K562 (cell line): ENCODE data around the gene ZDHHC18. TPM values are rescaled to one million over a fixed set of nuclear protein-coding genes. Genes with fewer than 3 reads are reported as not detected.

Experiments used
- FOSL1 ChIP-seq: fragments of 200-800 bp; sonication (Bioruptor generic); conservative IDR thresholded peaks from 2 replicates; pipeline ENCODE4 v1.6.1; 2016; ENCODE audit warnings: missing genetic modification characterization, missing compliant biosample characterization
- KAT8 ChIP-seq: fragments of 450-650 bp; IDR thresholded peaks from 2 replicates; pipeline ENCODE4 v1.6.1; 2016; ENCODE audit warnings: low read depth, mild to moderate bottlenecking
- MAZ ChIP-seq, 2 experiments: fragments of 450-650 bp in 1 of 2; sonication (generic) in 1 of 2; formaldehyde crosslinking; IDR thresholded peaks in 1 of 2; conservative IDR thresholded peaks in 1 of 2; 2 replicates each; pipeline versions ENCODE4 v1.4.0 to v1.5.0; 2020; ENCODE audit warnings: mild to moderate bottlenecking in 1 of 2, missing genetic modification reagents in 1 of 2
- U2AF1 ChIP-seq: fragments of 200-400 bp; formaldehyde crosslinking; optimal IDR thresholded peaks from 2 replicates; pipeline ENCODE3; 2017; ENCODE audit warnings: mild to moderate bottlenecking, low read depth, low read length, moderate library complexity
- ZBTB40 ChIP-seq, 2 experiments: fragments of 450-650 bp in 1 of 2; sonication (generic) in 1 of 2; formaldehyde crosslinking in 1 of 2; IDR thresholded peaks; 2 replicates each; pipeline versions ENCODE4 v1.7.1 to v1.9.0; 2016 to 2022; ENCODE audit warnings: inconsistent platforms in 1 of 2, mild to moderate bottlenecking in 1 of 2, missing genetic modification reagents in 1 of 2
- ZBTB9 ChIP-seq: fragments of 450-650 bp; formaldehyde crosslinking; IDR thresholded peaks from 2 replicates; pipeline ENCODE4 v1.4.0; 2020; ENCODE audit warnings: mild to moderate bottlenecking, moderate library complexity
- ZNF133 ChIP-seq: fragments of 250-450 bp; sonication (Bioruptor Pico); IDR thresholded peaks from 2 replicates; pipeline ENCODE4 v1.4.0; 2020; ENCODE audit warnings: mild to moderate bottlenecking
- ZNF511 ChIP-seq: sonication (generic); formaldehyde crosslinking; IDR thresholded peaks from 2 replicates; pipeline ENCODE4 v1.8.0; 2022; ENCODE audit warnings: mild to moderate bottlenecking, missing genetic modification reagents
- ZNF551 ChIP-seq: fragments of 250-450 bp; sonication (Bioruptor Pico); IDR thresholded peaks from 2 replicates; pipeline ENCODE4 v1.5.0; 2021; ENCODE audit warnings: mild to moderate bottlenecking, moderate library complexity
- ZNF561 ChIP-seq: fragments of 450-650 bp; formaldehyde crosslinking; conservative IDR thresholded peaks from 2 replicates; pipeline ENCODE4 v1.4.0; 2020; ENCODE audit warnings: mild to moderate bottlenecking, moderate library complexity
- polyA plus RNA-seq, 8 experiments: library from polyadenylated mRNA; depleted of rRNA in 4 of 8; stranded (reverse) in 5 of 8; unstranded in 3 of 8; fragments of >200 nt; fragmentation: Nextera tagmentation in 2 of 8; fragmentation: Illumina TruSeq in 1 of 8; extraction: Ambion mirVana in 2 of 8; extraction: Trizol in 1 of 8; gene quantifications; 2 replicates each; pipeline versions ENCODE4 v1.2.1 to v1.2.3, GENCODE V29; 2011 to 2014; ENCODE audit warnings: inconsistent platforms in 1 of 8, missing spikeins in 1 of 8
- total RNA-seq, 7 experiments: library from RNA; depleted of rRNA in 6 of 7; stranded (reverse); fragments of >200 nt in 6 of 7; fragmentation: Illumina TruSeq in 2 of 7; extraction: Trizol in 2 of 7; gene quantifications; 2 replicates each; pipeline versions ENCODE4 v1.2.1 to v1.2.3, GENCODE V29; 2011 to 2021; ENCODE audit warnings: low replicate concordance in 1 of 7
- TF ChIP-seq, protein P1 (sequence below): sonication (generic); IDR thresholded peaks from 2 replicates; pipeline ENCODE4 v1.6.1; 2016
- TF ChIP-seq, protein P2 (sequence below): fragments of 450-650 bp; formaldehyde crosslinking; IDR thresholded peaks from 2 replicates; pipeline ENCODE4 v1.4.0; 2022; ENCODE audit warnings: missing genetic modification characterization

Gene ZDHHC18
- total and polyA plus RNA-seq, 9 of the 15 experiments (the other 6 are each of a cell fraction or from before 2014, with no cell fraction given) = 0.42 to 35.6 (median 15.8) TPM

GRCh38 chr1:26900001-26900814 is 73.7 kb downstream of the ZDHHC18 start, which contains the start of gene GPATCH3 (continued):
- TF ChIP-seq ZBTB40 (IDR thresholded peaks at IDR 0.05) (peak; percentile 63; the same call in 1 of the 2 replicates), ZBTB40 (CRISPR knock-in tag; IDR thresholded peaks at IDR 0.05) (no peak), ZNF133 (CRISPR knock-in tag) (no peak), ZNF511 (CRISPR knock-in tag) (peak; percentile 93), MAZ (CRISPR knock-in tag; conservative IDR thresholded peaks at IDR 0.05 in 1 of 2, IDR thresholded peaks at IDR 0.05 in 1 of 2) (peak; percentile 67 to 88), ZBTB9 (CRISPR knock-in tag) (peak; percentile 7; the same call in 1 of the 2 replicates), FOSL1 (peak; percentile 29; the same call in 1 of the 2 replicates), KAT8 (peak; percentile 93), U2AF1 (no peak), ZNF551 (no peak), ZNF561 (CRISPR knock-in tag) (no peak)
- TF ChIP-seq, protein P1, sequence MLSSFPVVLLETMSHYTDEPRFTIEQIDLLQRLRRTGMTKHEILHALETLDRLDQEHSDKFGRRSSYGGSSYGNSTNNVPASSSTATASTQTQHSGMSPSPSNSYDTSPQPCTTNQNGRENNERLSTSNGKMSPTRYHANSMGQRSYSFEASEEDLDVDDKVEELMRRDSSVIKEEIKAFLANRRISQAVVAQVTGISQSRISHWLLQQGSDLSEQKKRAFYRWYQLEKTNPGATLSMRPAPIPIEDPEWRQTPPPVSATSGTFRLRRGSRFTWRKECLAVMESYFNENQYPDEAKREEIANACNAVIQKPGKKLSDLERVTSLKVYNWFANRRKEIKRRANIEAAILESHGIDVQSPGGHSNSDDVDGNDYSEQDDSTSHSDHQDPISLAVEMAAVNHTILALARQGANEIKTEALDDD = peak; percentile 98
- TF ChIP-seq, protein P2, sequence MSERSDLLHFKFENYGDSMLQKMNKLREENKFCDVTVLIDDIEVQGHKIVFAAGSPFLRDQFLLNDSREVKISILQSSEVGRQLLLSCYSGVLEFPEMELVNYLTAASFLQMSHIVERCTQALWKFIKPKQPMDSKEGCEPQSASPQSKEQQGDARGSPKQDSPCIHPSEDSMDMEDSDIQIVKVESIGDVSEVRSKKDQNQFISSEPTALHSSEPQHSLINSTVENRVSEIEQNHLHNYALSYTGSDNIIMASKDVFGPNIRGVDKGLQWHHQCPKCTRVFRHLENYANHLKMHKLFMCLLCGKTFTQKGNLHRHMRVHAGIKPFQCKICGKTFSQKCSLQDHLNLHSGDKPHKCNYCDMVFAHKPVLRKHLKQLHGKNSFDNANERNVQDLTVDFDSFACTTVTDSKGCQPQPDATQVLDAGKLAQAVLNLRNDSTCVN = 0 out of 2 replicates have a peak, but pooled peaks have one; percentile 3
